Purkinje cell (primary cell): Measurements from ENCODE around the gene ADAR. TPM values are rescaled to one million over a fixed set of nuclear protein-coding genes. Genes with fewer than 3 reads are reported as not detected.

Experiments used
- polyA plus RNA-seq: library from polyadenylated mRNA; unstranded; fragments of >200 nt; fragmentation: Nextera tagmentation; gene quantifications from 2 replicates; pipeline ENCODE4 v1.2.1, GENCODE V29; 2014

Gene ADAR
- polyA plus RNA-seq = 19.5 and 25.8 TPM in 2 replicates

GRCh38 chr1:154607609-154608396 lies at the start of gene ADAR:
TSS of gene ADAR (minus strand) at chr1:154608186. CDS start at chr1:154608006, 180 bp downstream.

GRCh38 chr1:154567386-154568156 lies 40.4 kb downstream of the ADAR start, which contains the start of gene CHRNB2:
TSS of gene CHRNB2 (plus strand) at chr1:154567778. CDS start at chr1:154568045, 267 bp downstream.

DNA sequence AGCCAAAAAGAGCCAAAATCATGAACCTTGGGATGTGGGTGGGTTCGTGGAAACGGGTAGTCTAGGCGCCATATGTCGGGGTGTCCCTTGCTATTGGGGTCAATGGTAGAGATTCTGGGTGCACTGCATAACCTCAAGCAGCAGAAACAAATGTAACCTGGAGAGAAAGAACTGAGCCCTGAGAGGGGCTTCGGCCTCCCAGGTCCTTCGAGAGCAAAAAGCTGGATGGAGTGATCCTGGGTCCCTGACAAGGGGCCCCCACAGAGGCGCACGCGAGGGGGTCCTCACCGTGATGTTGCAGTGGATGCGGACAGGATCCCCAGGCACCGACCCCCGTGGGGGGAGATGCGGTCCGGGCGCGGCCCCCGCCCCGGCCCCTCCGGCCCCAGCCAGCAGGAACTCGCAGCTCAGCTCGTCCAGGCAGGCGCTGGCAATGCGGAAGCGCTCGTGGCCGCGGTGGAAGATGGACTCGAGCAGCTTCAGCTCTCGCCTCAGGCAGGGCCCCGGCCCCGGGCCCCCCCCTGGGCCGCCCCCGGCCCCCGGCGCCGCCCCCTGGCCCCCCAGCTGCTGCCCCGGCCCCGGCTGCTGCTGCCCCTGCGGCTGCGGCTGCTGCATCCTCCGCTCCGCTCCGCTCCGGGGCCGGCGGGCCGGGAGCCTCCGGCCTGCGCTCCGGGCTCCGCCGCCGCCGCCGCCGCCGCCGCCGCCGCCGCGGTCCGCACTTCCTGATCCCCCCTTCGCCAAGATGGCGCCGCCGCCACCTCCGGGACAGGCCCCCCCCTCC lies 49.9 kb downstream of the ADAR start, which contains the start of gene UBE2Q1:
UBE2Q1 (minus strand) TSS at position 724 of the 781 bp plus-strand sequence; CDS start at position 615, 109 bp downstream.

Other genes with a start within 250 kb of the ADAR start
- 0.08 TPM in 1 of 2 replicates, not detected in the other for gene IL6R, start 202.8 kb downstream of the ADAR start, polyA plus RNA-seq
- gene TDRD10, start 106.0 kb downstream of the ADAR start, polyA plus RNA-seq = not detected in 2 replicates
- not detected in 2 replicates for gene SHE, start 105.8 kb downstream of the ADAR start, polyA plus RNA-seq
- gene UBE2Q1, start 49.5 kb downstream of the ADAR start, polyA plus RNA-seq = 52.2 and 56.9 TPM in 2 replicates
- 3.7 and 5.9 TPM in 2 replicates for gene CHRNB2, start 40.4 kb downstream of the ADAR start, polyA plus RNA-seq